BE2C (cell line): ENCODE results near the gene TRAPPC3L.

Experiments used
- DNase-seq: peaks from one replicate; pipeline ENCODE4 v3.0.0-alpha.2; 2020
- H3K27me3 ChIP-seq: fragments of 250-450 bp; sonication (Bioruptor Pico); 2 replicates; pipeline ENCODE4 v1.5.1; 2020; ENCODE audit warnings: mild to moderate bottlenecking
- H3K36me3 ChIP-seq: fragments of 250-450 bp; sonication (Bioruptor Pico); 2 replicates; pipeline ENCODE4 v1.5.1; 2020; ENCODE audit warnings: mild to moderate bottlenecking
- H3K4me1 ChIP-seq: fragments of 250-450 bp; sonication (Bioruptor Pico); 2 replicates; pipeline ENCODE4 v1.5.1; 2020
- H3K4me3 ChIP-seq: 2 replicates; pipeline ENCODE4 v1.5.1; 2011; ENCODE audit warnings: low read depth, low read length
- H3K9me3 ChIP-seq: fragments of 250-450 bp; sonication (Bioruptor Pico); 2 replicates; pipeline ENCODE4 v1.5.1; 2020
- TF ChIP-seq, protein P1 (sequence below): IDR thresholded peaks from 2 replicates; pipeline ENCODE4 v1.5.1; 2012; ENCODE audit warnings: mild to moderate bottlenecking, low read depth, low read length

The TRAPPC3L gene

DNA sequence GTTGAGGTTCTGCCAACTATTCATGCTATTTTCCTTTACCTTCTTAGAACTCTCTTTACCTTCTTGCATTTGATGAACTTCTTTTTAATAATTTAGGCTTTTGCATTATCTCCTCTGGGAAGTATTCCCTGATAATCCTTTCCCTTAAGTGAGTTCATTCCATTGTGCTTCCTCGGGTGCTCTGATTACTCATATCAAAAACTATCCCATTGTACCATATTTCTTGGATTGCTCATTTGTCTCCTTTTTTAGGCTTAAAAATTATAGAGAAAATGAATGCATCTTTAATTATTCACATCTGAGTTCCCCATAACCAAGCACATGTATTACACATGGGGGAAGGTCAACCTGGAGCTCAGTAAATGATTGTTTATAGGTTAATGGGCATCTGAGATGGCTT is 10.6 kb upstream of the TRAPPC3L start:
- Histone ChIP-seq H3K36me3 (no peaks in the 10 kb centered on the region), H3K9me3 (no peaks in the 10 kb centered on the region), H3K4me3 (no peak overlapping the region), H3K4me1 (no peaks in the 10 kb centered on the region; the same call in 1 of the 2 replicates), H3K27me3 (peaks cover 6% of the 10 kb centered on the region; the same call in 1 of the 2 replicates)
- DNase-seq, result no peak
- TF ChIP-seq, protein P1, sequence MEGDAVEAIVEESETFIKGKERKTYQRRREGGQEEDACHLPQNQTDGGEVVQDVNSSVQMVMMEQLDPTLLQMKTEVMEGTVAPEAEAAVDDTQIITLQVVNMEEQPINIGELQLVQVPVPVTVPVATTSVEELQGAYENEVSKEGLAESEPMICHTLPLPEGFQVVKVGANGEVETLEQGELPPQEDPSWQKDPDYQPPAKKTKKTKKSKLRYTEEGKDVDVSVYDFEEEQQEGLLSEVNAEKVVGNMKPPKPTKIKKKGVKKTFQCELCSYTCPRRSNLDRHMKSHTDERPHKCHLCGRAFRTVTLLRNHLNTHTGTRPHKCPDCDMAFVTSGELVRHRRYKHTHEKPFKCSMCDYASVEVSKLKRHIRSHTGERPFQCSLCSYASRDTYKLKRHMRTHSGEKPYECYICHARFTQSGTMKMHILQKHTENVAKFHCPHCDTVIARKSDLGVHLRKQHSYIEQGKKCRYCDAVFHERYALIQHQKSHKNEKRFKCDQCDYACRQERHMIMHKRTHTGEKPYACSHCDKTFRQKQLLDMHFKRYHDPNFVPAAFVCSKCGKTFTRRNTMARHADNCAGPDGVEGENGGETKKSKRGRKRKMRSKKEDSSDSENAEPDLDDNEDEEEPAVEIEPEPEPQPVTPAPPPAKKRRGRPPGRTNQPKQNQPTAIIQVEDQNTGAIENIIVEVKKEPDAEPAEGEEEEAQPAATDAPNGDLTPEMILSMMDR, result no peak

DNA sequence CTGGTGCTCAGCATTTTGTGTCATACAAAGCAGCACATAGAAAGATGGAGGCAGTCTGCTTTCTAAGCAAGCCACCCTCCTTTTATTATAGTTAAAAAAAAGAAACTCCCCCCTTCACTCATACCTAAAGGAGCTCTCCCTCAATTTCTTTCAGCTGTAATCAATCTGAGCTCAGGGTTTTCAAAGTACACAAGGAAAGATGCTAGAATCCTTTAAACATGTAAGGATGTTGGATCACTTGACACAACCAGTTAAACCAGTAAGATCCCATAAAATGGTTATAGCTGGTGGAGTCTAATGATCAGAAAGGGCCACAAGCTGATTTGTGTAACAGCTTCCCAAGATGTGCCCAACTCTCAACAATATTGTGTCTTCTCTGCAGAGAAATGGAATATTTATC is 8.0 kb upstream of the TRAPPC3L start, which contains the start of gene CALHM4:
TSS of gene CALHM4 (plus strand) at position 301 of the 400 bp plus-strand sequence. CDS start at position 344, 43 bp downstream.
- Histone ChIP-seq H3K9me3 (no peaks in the 10 kb centered on the region), H3K4me3 (no peak within 1 kb of the TSS), H3K4me1 (no peaks in the 10 kb centered on the region), H3K36me3 (no peaks in the 10 kb centered on the region), H3K27me3 (peaks cover 6% of the 10 kb centered on the region; the same call in 1 of the 2 replicates)
- TF ChIP-seq, protein P1, result no peak
- no peak for DNase-seq

DNA sequence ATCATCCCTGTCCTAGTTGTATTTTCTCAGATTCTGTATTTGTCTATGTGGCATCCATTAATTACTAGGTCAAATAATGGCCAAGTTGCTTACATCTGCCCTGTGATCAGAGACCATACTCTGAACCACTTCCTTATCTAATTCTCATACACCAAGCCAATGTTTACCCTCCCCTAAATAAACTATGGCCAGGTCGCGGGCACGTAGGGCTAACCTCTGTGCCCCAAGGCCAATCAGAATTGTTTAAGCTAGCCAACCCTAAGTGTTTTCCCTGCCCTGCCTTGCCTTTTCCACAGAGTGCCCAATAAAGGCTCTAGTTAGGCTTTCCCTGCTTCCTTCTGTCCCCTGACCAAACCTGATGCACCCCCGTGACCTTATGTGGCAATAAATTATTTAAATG is 5.3 kb upstream of the TRAPPC3L start:
- H3K36me3 ChIP-seq, result no peaks in the 10 kb centered on the region
- peaks cover 6% of the 10 kb centered on the region; the same call in 1 of the 2 replicates for H3K27me3 ChIP-seq
- no peaks in the 10 kb centered on the region for H3K4me1 ChIP-seq
- DNase-seq, result no peak
- H3K4me3 ChIP-seq, result no peak overlapping the region
- H3K9me3 ChIP-seq, result no peaks in the 10 kb centered on the region
- TF ChIP-seq, protein P1, result no peak

DNA sequence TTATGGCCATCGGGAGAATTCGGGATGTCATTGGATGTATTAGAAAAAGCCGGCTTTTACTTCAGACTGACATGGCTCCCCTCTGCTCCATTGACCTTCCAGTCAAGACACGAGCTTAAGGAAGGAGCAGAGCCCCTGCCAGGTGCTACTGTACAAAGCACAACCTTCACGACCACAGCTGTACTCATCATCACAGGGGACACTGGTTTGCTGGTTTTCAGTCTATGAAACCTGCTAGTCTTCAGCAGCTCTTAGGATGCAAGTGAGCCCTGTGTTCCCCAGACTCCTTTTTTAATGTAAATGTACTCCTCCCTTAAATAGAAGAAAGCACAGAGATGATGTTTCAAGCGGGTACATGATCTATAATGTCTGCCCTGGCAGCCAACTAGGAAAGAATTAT is 1.9 kb upstream of the TRAPPC3L start:
- Histone ChIP-seq H3K27me3 (no peaks in the 10 kb centered on the region; the same call in 1 of the 2 replicates), H3K4me3 (no peak overlapping the region), H3K9me3 (no peaks in the 10 kb centered on the region), H3K36me3 (no peaks in the 10 kb centered on the region), H3K4me1 (no peaks in the 10 kb centered on the region)
- no peak for DNase-seq
- TF ChIP-seq, protein P1, result no peak

DNA sequence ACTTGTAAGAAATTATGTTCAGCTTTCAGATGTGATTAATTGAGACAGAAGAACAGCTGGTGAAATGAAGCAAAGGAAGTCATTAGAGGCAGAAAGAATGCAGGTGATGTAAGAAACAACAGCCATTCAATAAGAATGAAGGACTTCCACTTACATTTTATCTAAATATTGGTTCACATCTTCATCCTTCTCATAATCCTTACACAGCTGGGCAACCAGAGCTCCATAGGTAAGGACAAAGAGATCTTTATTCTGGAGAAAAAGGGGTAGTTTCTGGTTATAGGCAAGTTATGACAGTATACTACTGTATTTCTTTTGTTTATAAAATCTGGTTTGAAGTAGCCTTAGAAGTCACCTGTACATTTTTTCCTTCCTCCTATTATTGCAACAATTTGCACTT is 2.3 kb downstream of the TRAPPC3L start:
- TF ChIP-seq, protein P1, result no peak
- no peaks in the 10 kb centered on the region for H3K36me3 ChIP-seq
- peaks cover 8% of the 10 kb centered on the region for H3K27me3 ChIP-seq
- no peak for DNase-seq
- no peak overlapping the region for H3K4me3 ChIP-seq
- H3K4me1 ChIP-seq, result no peaks in the 10 kb centered on the region
- H3K9me3 ChIP-seq, result no peaks in the 10 kb centered on the region

DNA sequence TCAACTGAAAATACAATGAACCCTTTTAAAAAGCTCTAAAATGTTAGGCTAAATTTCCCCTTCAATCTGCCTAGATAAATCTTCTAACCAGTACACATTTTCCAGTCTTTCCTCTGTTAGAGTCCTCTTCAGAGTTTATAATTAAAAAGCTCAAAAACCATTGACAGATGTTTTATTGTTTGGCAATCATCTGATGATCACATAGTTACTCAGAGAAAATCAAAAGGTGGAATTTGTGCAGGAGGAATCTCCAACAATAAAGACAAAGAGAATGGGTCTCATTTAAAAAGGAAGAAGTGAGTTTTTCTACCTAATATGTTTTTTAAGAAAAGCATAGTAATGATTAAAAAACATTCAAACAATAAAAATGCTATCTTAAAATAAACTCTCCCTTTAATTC is 3.1 kb downstream of the TRAPPC3L start:
- no peak for DNase-seq
- Histone ChIP-seq H3K36me3 (no peaks in the 10 kb centered on the region), H3K4me3 (no peak overlapping the region), H3K9me3 (no peaks in the 10 kb centered on the region), H3K4me1 (no peaks in the 10 kb centered on the region), H3K27me3 (peaks cover 8% of the 10 kb centered on the region)
- TF ChIP-seq, protein P1, result no peak
